Mesodermal cell (in vitro differentiated cells): Measurements from ENCODE around the gene ENTHD1.

Experiments
- H3K27ac ChIP-seq: 2 replicates; pipeline ENCODE4 v1.7.0; 2013; ENCODE audit warnings: mild to moderate bottlenecking, low read depth, low read length, moderate library complexity; ENCODE audit not compliant: severe bottlenecking
- H3K36me3 ChIP-seq: 2 replicates; pipeline ENCODE4 v1.7.1; 2013; ENCODE audit warnings: mild to moderate bottlenecking, low read length, moderate library complexity; ENCODE audit not compliant: control insufficient read depth, insufficient read depth
- H3K4me1 ChIP-seq: one replicate; pipeline ENCODE4 v1.7.1; 2013; ENCODE audit warnings: mild to moderate bottlenecking, low read length; ENCODE audit not compliant: insufficient read depth, control insufficient read depth, poor library complexity, severe bottlenecking
- H3K4me3 ChIP-seq: 2 replicates; pipeline ENCODE4 v1.7.0; 2013; ENCODE audit warnings: low read length, control low read depth, mild to moderate bottlenecking; ENCODE audit not compliant: insufficient read depth, poor library complexity, severe bottlenecking; ENCODE audit errors: extremely low read depth
- H3K9me3 ChIP-seq: 2 replicates; pipeline ENCODE4 v1.7.1; 2013; ENCODE audit warnings: mild to moderate bottlenecking, low read length, moderate library complexity; ENCODE audit not compliant: control insufficient read depth
- WGBS, 2 experiments: methylation state at CpG; one replicate each; pipeline ENCODE4 v1.1.5; 2013; ENCODE audit warnings: missing lambda C conversion rate in 2 of 2; ENCODE audit not compliant: insufficient coverage in 2 of 2; 5-methylcytosine and 5-hydroxymethylcytosine counted together

The ENTHD1 gene

DNA sequence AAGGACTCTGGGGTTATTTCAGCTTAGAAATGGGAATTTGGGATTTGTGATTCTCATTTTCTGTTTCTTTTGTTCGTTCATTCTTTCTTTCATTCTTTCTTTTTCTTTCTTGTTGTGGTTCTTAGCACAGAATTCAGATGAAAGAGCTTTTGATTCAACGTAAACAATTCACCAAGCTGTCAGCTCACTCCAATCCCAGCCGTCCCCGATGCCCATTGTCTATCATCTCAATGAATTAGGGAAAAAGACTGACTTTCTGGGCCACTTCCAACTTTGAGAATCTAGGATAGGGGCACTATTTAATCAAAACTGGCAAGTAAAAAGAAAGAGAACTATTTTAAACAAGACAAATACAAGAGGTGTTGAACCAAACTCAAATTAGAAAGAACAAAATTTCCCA lies 41.6 kb upstream of the ENTHD1 start:
- no peak overlapping the region for H3K27ac ChIP-seq
- H3K36me3 ChIP-seq, result no peaks in the 10 kb centered on the region
- H3K4me3 ChIP-seq, result no peak overlapping the region
- no CpG with 5 or more reads among the region's 4 CpGs for WGBS, 2 experiments
- H3K9me3 ChIP-seq, result no peaks in the 10 kb centered on the region
- no peaks in the 10 kb centered on the region for H3K4me1 ChIP-seq

DNA sequence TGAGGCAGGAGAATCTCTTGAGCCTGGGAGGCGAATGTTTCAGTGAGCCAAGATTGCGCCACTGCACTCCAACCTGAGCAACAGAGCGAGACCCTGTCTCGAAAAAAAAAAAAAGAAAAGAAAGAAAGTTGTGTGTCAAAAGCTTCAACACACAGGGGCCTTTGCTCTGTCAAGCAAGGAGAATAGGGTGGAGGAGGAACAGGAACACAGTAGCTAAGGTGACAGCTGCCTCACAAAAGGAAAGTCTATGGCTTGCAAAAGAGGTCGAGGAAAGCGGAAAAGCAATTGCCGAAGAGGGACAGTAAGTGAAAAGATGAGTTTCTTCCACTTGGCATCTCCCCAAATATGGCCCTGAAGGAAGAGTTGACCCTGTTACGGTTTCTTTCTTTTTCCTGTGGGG lies 40.2 kb upstream of the ENTHD1 start:
- no peaks in the 10 kb centered on the region for H3K36me3 ChIP-seq
- no peaks in the 10 kb centered on the region for H3K9me3 ChIP-seq
- no peak overlapping the region for H3K27ac ChIP-seq
- 95 to 98% methylated on average over 5 to 8 of the region's 8 CpGs for WGBS, 2 experiments
- H3K4me3 ChIP-seq, result no peak overlapping the region
- H3K4me1 ChIP-seq, result no peaks in the 10 kb centered on the region

DNA sequence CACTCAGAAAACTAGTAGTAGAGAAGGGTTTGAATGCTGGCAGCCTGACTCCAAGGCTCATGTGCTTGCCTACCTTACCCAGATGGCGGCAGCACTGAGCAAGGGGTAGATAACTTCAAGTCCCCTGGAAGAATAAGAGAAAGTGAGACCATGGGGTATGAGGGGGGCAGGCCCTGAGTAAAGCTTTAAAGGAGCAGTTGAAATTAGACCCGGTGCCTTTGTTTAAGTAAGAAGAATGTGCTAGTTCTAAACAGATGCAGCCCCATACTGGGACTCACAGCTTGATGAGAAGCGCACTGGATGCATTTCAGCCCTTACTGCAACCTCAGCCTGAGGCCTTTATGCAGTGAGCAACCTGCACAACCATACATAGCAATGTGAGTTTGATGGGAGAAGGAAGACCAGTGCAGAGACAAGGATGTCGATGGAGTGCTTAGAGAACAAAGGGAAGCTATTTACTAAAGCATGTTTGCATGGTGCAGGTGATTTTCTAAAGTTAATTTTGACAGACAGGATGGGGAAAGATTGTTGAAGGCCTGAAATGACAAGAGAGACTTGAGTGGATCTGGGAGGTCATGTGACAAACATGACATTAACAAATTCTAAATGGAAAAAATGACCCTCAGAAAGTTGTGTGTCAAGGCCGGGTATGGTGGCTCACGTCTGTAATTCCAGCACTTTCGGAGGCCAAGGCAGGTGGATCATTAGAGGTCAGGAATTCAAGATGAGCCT lies 39.5 kb upstream of the ENTHD1 start:
- H3K27ac ChIP-seq, result no peak overlapping the region
- H3K4me1 ChIP-seq, result no peaks in the 10 kb centered on the region
- no peaks in the 10 kb centered on the region for H3K9me3 ChIP-seq
- 18 to 53% methylated on average over 3 to 5 of the region's 7 CpGs for WGBS, 2 experiments
- H3K36me3 ChIP-seq, result no peaks in the 10 kb centered on the region
- H3K4me3 ChIP-seq, result no peak overlapping the region

DNA sequence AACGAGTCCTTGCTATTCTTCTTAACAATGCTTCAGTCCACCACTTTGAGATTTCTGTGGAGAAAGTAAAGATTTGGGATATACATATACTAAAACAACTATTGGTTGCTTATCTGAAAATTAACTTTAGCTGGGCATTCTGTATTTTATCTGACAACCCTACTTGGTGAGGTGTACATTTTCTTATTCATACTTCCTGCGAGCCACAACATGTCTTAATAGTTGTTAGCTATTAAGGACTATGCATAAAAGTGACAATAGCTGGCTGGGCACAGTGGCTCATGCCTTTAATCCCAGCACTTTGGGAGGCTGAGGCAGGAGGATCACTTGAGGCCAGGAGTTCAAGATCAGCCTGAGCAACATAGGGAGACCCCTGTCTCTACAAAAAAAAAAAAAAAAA lies 38.6 kb upstream of the ENTHD1 start:
- Histone ChIP-seq H3K9me3 (no peaks in the 10 kb centered on the region), H3K27ac (no peak overlapping the region), H3K4me3 (no peak overlapping the region), H3K36me3 (no peaks in the 10 kb centered on the region), H3K4me1 (peaks cover 8% of the 10 kb centered on the region)
- WGBS, 2 experiments, result no CpG with 5 or more reads among the region's 2 CpGs

DNA sequence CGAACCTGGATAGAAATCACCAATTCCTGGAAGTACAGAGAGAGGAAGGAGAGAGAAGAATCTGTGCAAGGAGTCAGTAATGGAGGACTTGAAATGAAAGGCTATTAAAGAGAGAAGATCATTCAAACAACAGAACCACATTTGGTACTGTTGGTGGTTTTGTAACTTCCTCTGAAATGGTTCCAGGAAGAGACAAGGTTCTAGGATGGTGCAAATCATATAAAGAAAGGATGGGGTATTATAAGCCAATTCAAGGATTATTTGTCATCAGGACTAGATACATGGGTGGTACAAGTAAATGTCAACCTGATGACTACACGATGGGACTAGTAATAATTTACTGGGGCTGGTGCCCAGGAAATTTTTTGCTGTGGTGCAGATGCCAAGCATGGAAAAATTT lies 37.7 kb upstream of the ENTHD1 start:
- 88 to 92% methylated on average over 2 of the region's 2 CpGs for WGBS, 2 experiments
- H3K27ac ChIP-seq, result no peak overlapping the region

DNA sequence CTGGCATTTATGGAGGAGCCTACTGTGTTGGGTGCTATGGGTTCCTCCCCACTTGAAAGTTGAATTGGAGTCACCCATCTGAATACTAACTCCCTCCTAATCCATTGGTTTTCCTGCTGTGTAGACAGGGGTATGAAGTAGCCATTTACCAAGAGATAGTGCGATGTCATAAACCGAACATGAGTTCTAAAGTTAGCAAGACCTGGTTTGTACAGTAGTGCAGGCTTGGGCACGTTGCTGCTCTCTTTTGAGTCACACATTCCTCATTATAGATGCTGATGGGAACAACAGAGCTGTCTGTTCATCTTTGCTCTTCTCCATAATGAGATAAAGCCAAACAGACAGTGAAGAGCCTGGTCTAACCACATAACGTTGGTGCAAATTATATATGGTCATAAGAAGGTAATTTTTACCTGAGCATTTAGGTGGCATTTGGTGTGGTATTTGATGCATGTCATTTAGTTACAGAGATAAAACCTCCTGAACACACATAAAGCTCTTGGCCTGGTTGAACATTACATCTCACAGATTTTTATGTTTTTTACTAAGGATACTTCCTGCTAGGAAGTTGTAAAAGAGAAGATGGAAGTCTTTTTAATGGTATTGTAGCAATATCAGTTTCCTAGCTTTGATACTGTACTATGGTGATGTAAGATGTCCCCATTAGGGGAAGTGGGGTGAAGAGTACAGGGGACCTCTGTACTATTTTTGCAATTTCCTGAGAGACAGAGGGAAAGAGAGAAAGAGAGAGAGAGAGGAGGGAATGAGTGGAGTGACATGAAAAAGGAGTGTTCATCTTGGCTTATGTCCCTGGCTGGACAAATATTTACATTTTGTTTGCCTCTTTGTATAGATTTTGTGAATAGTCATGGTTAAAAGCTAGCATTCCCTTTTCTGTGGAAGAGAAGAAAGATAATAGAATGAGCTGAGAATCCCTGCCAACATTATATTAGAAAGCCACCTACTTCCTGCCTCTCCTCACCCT lies 35.3 kb upstream of the ENTHD1 start:
- H3K36me3 ChIP-seq, result no peaks in the 10 kb centered on the region
- WGBS, 2 experiments, result 85 to 100% methylated on average over 3 to 4 of the region's 4 CpGs
- no peak overlapping the region for H3K27ac ChIP-seq
- peaks cover 14% of the 10 kb centered on the region for H3K4me1 ChIP-seq
- no peaks in the 10 kb centered on the region for H3K9me3 ChIP-seq
- H3K4me3 ChIP-seq, result no peak overlapping the region

More for the DNA sequence above, 37.7 kb upstream of the ENTHD1 start:
- Histone ChIP-seq H3K4me3 (no peak overlapping the region), H3K4me1 (peaks cover 14% of the 10 kb centered on the region), H3K9me3 (no peaks in the 10 kb centered on the region), H3K36me3 (no peaks in the 10 kb centered on the region)

DNA sequence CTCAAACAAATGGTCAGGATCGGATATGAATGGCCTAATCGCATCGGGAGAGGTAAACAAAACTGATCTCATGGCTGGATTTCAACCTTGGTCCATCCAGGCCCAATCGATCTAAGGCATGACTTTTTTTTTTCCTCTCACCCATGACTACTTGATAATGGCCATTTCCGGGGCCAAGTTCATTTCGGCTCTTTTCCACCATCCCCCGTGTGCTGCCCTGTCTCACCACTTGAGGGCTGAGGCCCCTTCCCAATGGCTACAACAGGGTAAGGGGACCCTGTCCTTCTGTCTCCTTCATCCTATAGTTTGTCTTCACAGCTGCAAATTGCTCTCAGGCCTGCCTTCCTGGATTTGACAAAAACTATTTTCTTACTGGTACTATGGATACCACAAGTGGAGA lies 34.0 kb upstream of the ENTHD1 start:
- Histone ChIP-seq H3K36me3 (no peaks in the 10 kb centered on the region), H3K4me1 (peaks cover 14% of the 10 kb centered on the region), H3K4me3 (no peak overlapping the region), H3K27ac (no peak overlapping the region), H3K9me3 (no peaks in the 10 kb centered on the region)
- WGBS, 2 experiments, result 68 to 72% methylated on average over 7 of the region's 7 CpGs

DNA sequence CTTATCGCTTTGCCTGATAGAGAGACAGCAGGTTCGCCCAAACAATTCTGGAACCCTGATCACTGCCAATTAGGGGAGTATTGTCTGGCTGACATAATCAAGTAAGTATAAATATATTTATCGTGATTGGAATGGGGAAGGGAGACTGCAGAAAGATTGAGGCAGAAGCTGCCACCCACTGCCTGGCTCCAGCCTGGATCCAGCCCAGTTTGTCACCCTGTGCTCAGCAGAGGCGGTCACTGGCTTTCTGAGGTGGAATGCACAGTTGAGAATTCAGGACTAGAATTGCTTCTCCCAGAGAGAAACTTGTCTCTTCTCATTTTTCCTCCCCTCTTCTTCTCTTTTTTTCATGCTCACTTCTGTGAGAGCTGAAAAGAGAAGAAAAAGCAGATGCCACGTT lies 33.2 kb upstream of the ENTHD1 start:
- H3K4me3 ChIP-seq, result no peak overlapping the region
- no peaks in the 10 kb centered on the region for H3K36me3 ChIP-seq
- H3K27ac ChIP-seq, result no peak overlapping the region
- 89 to 93% methylated on average over 2 to 4 of the region's 5 CpGs for WGBS, 2 experiments
- peaks cover 14% of the 10 kb centered on the region for H3K4me1 ChIP-seq
- no peaks in the 10 kb centered on the region for H3K9me3 ChIP-seq

DNA sequence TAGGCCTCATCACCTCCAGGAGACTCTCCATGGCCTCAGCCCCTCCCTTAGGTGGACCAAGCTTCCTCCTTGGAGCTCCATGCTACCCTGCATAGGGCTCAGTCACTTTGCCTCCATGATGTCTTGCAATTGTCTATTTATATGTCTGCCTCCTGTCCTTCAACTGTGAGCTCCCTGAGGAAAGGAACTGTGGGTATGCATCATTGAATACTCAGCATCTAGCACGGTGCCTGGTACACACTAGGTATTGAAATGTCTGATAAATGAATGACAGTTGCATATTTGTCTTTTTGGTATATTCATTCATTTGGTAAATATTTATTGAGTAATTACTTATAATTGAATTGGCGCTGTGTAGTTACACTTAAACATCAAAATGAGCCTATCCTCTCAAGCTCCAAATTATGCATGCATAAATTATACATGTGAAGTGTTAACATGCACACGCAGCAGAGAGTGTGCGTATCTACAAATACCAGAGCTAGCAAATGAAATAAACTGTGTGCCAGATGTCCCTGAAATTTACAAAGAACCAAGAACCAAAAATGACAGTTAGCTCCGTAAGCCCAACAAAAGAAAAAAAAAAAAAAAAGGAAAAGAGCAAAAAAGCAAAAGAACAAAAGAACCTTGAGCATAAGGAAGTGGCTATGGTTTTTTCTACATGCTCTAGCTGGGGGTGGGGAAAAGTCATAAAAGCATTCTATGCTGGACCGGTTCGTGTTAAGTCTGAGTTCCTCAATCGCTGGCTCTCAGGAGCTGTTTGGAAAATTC lies 32.5 kb upstream of the ENTHD1 start:
- 80 to 94% methylated on average over 3 to 6 of the region's 8 CpGs for WGBS, 2 experiments
- no peaks in the 10 kb centered on the region for H3K36me3 ChIP-seq
- no peak overlapping the region for H3K27ac ChIP-seq
- no peaks in the 10 kb centered on the region for H3K9me3 ChIP-seq
- peaks cover 14% of the 10 kb centered on the region for H3K4me1 ChIP-seq
- H3K4me3 ChIP-seq, result no peak overlapping the region

DNA sequence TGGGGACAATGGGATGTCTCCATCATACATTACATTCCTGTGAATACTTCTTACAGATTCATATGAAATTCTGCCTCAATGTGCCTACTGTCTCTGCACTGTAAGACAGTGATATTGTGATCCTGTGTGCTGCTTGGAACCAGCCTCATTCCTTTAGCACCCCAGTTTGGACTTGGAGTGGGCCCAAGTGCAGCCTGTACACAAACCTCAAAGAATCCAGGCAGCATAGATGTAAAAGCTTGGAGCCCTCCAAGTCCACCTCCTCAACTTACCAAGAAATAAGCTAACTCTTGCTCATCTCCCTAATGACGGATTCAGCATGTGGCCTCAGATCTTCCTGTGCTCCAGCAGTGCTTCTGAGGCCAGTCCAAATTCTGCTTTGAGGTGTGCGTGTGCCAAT lies 31.7 kb upstream of the ENTHD1 start:
- Histone ChIP-seq H3K4me3 (no peak overlapping the region), H3K36me3 (no peaks in the 10 kb centered on the region), H3K27ac (no peak overlapping the region), H3K4me1 (peaks cover 14% of the 10 kb centered on the region), H3K9me3 (no peaks in the 10 kb centered on the region)
- 100% methylated on average over 1 of the region's 2 CpGs; no CpG with 5 or more reads in 1 of the 2 experiments for WGBS, 2 experiments
